Fibroblast of lung (primary cell): ENCODE measurements around the gene C20orf204.

Experiments used
- EZH2 ChIP-seq: IDR thresholded peaks from 2 replicates; pipeline ENCODE4 v1.5.1; 2012; ENCODE audit warnings: low read length, control low read depth, mild to moderate bottlenecking; ENCODE audit errors: missing control alignments
- TF ChIP-seq, protein P1 (sequence below), 2 donors: IDR thresholded peaks in 1 of 2; conservative IDR thresholded peaks in 1 of 2; 1 replicate in 1 of 2; 2 replicates in 1 of 2; pipeline ENCODE4 v1.5.1; 2011 to 2012; ENCODE audit warnings: low read length in 2 of 2, control low read depth in 1 of 2, inconsistent platforms in 1 of 2, low read depth in 1 of 2, mild to moderate bottlenecking in 1 of 2

GRCh38 chr20:64067005-64067632 is 31.1 kb downstream of the C20orf204 start:
- TF ChIP-seq, protein P1, sequence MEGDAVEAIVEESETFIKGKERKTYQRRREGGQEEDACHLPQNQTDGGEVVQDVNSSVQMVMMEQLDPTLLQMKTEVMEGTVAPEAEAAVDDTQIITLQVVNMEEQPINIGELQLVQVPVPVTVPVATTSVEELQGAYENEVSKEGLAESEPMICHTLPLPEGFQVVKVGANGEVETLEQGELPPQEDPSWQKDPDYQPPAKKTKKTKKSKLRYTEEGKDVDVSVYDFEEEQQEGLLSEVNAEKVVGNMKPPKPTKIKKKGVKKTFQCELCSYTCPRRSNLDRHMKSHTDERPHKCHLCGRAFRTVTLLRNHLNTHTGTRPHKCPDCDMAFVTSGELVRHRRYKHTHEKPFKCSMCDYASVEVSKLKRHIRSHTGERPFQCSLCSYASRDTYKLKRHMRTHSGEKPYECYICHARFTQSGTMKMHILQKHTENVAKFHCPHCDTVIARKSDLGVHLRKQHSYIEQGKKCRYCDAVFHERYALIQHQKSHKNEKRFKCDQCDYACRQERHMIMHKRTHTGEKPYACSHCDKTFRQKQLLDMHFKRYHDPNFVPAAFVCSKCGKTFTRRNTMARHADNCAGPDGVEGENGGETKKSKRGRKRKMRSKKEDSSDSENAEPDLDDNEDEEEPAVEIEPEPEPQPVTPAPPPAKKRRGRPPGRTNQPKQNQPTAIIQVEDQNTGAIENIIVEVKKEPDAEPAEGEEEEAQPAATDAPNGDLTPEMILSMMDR (conservative IDR thresholded peaks at IDR 0.05 in 1 of 2, IDR thresholded peaks at IDR 0.05 in 1 of 2; ENCODE audit: low read depth in 1 of 2, low read length in 2 of 2) = no peak
- no peak for TF ChIP-seq EZH2
